GM19351 (cell line): ENCODE measurements around the gene BRK1.
"Not testable (repeated sequence)": the region's sequence is repeated elsewhere in the genome, so short reads cannot be mapped to it uniquely, and the experiment has no call there.

Source experiments
- ATAC-seq: cut with Tn5 transposase; IDR thresholded peaks from one replicate; pipeline ENCODE4 v1.9.1; 2021; ENCODE audit warnings: mild to moderate bottlenecking, moderate library complexity; ENCODE audit not compliant: unreplicated experiment

The BRK1 gene

DNA sequence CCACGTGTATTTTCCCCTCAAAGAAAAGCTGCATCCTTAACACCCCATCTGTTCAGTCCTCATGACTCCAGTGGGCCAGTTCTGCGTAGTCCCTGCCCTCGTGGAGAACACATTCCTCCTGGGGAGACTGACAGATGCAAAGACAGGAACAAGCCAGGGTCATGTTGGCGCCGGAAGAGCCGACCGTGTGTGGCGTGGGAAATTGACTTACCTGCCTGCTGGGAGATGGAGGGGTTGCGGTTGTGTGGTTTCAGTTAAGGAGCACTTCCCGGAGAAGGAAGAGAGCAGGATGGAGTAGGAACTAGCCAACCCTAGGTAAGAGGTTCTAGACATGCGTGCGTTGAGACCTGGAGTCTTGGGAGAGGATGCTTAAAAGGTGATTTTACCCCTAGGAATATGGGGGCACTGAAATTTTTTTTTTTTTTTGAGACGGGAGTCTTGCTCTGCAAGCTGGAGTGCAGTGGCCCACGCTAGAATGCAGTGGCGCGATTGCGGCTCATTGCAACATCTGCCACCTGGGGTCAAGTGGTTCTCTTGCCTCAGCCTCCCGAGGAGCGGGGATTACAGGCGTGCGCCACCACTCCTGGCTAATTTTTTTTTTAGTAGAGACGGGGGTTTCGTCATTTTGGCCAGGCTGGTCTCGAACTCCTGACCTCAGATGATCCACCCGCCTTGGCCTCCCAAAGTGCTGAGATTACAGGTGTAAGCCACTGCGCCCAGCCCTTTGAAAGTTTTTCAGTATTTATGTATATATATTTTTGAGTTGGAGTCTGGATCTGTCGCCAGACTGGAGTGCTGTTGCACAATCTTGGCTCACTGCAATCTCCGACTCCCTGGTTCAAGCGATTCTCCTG, 27.5 kb downstream of the BRK1 start:
- no peak for ATAC-seq

DNA sequence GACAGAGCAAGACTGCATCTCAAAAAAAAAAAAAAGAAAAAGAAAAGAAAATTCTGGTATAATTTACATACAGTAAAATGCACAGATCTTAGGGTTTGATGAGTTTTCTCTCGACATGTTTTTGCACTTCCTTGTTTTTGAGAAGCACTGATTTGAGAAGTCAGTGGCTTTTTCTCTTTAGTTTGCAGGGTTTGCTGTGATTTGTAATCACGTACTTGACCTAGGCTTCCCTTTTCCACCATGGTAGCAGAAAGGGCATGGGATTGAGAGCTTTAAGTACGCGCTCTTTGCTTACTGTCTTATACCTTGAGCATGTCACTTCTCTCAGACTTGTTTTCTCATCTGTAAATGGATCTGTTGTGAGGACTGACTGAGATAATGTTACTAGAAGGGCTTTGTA, 30.2 kb downstream of the BRK1 start:
- no peak for ATAC-seq

DNA sequence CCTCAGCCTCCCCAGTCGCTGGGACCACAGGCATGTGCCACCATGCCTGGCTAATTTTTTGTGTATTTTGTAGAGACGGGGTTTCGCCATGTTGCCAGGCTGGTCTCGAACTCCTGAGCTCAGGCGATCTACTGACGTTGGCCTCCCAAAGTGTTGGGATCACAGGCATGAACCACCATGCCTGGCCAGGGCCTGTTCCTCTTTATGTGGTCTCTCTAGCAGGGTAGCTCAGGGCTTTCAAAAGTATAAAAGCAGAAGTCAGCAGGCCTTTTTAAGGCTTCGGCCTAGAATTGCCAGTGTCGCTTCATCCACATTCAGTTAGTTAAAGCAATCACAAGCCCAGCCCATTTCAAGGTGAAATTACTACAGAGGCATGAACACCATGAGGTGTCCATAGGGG, 33.8 kb downstream of the BRK1 start:
- ATAC-seq = no peak

DNA sequence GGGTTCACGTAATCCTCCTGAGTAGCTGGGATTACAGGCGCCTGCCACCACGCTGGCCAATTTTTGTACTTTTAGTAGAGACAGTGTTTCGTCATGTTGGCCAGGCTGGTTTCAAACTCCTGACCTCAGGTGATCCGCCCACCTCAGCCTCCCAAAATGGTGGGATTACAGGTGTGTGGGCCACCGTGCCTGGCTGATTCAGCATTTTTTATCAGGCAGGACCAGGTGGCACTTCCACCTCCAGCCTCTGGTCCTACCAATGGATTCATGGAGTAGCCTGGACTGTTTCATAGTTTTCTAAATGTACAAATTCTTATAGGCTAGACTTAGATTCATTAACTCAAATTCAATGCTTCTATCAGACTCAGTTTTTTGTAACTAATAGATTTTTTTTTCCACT, 35.5 kb downstream of the BRK1 start:
- no peak for ATAC-seq

DNA sequence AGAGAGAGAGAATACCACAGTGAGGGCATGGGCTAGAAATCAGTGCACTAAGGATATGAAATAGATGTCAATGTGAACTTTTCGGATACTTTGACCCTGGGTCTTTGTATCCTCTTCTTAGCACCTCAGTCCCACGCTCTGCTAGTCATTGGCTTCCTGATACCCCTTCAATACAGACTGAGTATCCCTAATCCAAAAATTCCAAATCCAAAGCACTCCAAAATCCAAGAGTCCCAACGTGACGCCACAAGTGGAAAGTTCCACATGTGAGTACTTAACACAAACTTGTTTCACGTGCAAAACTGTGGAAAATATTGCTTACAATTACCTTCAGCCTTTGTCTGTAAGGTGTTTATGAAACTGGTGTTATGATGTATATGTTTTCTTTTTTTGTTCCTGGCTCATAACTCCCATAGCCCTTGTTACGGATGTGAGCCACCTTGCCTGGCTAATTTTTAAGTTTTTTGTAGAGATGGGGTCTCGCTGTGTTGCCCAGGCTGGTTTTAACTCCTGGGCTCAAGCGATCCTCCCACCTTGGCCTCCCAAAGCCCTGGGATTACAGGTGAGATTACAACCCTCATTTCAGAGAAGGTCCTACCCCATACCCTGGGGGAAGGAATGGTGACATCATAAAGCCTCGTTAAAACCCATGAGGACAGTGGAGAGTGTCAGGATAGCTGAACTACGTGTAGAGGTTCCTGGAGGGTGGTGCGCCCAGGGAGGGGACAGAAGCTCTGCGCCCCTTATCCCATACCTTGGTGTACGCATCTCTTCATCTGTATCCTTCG, 39.1 kb downstream of the BRK1 start:
- no peak for ATAC-seq

DNA sequence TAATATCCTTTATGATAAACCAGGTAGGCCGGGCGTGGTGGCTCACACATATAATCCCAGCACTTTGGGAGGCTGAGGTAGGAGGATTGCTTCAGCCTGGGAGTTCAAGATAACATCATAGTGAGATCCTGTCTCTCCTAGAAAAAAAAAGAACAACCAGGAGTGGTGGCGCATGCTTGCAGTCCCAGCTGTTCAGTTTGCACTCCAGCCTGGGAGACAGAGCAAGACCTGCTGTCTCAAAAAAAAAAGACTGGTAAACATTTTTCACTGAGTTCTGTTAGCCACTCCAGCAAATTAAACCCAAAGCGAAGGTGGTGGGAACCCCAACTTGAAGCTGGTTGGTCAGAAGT, 39.6 kb downstream of the BRK1 start:
- no peak for ATAC-seq

DNA sequence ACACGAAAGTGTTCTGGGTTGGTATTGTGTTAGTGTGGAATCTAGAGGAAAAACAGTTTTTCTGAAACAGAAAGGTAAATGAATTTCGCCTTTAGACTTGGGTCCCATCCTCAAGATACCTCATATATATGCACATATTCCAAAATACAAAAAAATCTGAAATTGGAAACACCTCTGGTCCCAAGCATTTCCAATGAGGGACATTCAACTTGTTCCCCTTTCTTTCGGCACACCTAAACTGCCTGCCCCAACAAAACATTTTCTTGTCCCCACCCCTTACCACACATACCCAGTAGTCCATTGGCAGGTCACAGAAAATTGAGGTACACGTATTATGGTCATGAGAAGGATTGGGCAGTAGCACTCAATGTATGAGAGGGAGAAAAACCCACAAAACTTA, 40.2 kb downstream of the BRK1 start:
- no peak for ATAC-seq

DNA sequence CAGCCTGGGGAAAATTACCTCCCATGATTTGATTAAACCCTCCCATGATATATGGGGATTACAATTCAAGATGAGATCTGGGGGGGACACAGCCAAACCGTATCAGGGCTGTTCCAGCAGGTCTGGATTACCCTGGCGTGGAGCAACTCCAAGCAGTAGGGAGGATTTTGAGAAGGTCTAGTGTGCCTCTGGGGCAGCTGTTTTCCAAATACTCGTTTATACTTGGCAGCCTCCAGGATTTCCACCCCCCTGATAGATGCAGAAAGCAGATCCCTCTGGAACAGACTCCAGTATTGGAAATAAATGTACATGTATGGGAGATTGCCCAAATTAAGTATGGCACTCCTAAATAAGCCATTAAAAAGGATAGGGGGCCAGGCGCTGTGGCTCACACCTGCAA, 41.6 kb downstream of the BRK1 start:
- no peak for ATAC-seq

DNA sequence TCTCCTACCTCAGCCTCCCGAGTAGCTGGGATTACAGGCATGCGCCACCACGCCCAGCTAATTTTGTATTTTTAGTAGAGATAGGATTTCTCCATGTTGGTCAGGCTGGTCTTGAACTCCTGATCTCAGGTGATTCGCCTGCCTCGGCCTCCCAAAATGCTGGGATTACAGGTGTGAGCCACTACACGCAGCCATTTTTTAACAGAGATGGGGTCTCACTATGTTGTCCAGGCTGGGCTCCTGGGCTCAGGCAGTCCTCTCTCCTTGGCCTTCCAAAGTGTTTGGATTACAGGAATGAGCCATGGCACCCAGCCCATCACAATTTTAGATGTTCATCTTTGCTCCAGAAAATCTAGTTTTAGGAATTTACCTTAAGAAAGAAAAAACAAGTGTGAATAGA, 43.1 kb downstream of the BRK1 start:
- not testable (repeated sequence) for ATAC-seq

DNA sequence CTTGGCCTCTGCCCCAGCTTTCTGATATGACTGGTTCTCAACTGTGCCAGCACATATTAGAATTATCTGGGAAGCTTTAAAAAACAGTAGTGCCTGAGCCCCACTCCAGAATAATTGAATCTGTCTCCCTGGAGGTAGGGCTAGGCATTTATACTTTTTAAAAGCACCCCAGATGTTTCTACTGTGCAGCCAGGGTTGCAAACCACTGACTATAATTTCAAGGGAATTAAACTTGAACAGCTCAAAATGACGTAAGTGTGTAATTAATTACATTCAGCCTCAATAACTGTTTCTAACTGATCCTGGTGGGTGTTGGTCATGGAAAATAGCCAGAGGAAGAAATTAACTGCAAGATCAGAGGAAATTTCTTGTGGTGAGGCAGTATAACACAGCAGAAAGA, 44.9 kb downstream of the BRK1 start:
- no peak for ATAC-seq

DNA sequence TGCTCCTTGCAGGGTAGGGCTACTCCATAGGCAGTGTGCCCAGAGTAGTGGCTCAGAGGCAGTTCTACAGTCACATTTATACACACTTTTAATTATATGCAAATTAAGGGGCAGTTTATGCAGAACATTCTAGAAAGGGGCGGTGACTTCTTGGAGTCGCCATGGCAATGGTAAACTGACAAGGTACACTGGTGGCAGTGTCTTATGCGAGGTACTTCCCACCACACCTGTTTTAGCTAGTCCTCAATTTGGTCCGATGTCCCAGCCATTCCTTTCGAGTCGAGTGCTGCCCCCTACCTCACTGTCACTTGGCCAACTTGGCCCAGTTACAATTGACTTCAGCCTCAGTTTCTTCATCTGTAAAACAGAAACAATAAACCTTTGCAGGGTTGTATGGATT, 45.5 kb downstream of the BRK1 start:
- ATAC-seq = no peak

DNA sequence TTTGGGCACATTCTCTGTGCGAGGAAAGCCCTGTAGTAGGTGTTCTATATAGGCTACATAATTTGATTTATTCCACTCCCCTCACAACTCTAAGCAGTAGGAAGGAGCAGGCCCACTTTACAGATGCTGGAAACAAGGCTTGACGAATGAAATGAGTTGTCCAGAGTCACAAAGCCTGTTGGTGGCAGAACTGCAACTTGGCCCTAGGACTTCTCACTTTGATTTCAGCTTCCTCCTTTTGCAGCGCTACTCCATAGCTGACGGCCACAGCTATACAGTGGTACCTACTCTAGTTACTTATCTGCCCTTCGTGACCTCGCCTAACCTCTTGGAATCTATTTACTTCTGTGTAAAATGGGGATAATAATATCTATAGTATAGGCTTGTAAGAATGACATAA, 46.7 kb downstream of the BRK1 start:
- no peak for ATAC-seq

DNA sequence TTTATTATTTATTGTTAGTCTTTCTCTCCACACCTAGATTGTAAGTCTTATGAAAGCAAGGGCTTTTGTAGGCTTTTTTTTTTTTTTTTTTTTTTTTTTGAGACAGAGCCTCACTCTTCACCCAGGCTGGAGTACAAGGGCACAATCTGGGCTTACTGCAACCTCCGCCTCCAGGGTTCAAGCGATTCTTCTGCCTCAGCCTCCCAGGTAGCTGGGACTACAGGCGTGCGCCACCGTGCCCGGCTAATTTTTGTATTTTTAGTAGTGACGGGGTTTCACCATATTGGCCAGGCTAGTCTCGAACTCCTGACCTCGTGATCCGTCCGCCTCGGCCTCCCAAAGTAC, 48.7 kb downstream of the BRK1 start:
- ATAC-seq = not testable (repeated sequence)

DNA sequence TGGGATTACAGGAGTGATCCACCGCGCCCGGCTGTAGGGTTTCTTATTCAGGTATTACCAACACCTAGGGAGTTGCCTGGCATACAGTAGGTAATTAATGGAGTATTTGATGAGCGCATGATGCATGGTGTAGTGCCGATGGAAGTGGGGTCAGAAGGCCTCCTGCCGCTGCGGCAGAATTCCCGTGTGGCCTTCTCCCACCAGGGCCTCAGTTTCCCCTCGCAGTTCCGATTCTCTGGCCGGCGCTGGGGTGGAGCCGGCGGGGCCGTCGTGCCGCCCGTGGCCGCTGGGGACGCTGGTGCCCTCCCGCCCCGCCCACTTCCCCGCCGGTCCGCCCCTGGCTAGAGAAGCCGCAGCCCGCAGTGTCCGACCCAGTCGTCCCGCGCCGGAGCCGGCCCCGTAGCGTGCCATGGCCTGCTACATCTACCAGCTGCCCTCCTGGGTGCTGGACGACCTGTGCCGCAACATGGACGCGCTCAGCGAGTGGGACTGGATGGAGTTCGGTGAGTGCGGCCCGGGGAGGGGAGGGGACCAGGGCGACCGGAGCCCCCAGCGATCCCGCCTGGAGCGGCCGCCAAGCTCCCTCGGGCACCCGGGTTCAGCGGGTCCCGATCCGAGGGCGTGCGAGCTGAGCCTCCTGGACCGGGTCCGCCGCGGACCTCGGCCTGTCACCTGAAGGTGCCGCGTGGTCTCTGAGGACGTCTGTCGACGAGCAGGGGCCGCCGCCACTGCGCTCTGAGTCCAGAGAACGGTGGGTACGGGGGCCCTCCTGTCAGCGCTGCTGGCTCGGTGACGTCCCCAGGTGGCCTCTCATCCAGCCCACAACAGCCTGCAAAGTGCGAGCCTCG, 49.3 kb downstream of the BRK1 start, which contains the start of gene IRAK2:
TSS of gene IRAK2 (plus strand) at position 374 of the 848 bp plus-strand sequence. CDS start at position 410, 36 bp downstream.
- peak; percentile 82 for ATAC-seq

DNA sequence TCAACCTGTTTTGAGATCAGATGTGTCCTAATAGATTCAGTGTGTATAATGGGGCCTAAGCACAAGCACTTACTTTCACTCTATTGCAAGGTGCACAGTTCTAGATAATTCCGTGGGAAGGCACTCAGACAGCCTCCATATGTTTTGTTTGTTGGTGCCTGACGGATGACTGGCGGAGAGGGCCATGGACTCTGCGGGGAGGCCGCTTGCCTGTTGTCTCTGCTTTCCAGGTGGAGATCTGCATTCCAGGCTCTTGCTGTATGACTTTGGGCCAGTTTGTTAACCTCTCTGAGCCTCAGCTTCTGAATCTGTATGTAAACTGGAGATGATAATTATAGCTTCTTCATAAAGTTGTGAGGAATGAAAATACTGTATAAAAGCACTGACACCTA, 50.7 kb downstream of the BRK1 start:
- no peak for ATAC-seq

DNA sequence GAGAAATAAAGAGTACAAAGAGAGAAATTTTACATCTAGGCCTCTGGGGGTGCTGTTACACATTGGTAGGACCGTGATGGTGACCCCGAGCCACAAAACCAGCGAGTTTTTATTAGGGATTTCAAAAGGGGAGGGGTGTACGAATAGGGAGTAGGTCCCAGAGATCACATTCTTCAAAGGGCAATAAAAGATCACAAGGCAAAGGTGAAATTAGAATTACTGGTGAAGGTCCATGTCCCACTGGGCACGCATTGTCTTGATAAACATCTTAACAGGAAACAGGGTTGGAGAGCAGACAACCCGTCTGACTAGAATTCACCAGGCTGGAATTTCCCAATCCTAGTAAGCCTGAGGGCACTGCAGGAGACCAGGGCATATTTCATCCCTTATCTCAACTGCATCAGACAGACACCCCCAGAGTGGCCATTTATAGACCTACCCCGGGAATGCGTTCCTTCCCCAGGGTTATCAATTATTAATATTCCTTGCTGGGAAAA, 53.6 kb downstream of the BRK1 start:
- no peak for ATAC-seq

DNA sequence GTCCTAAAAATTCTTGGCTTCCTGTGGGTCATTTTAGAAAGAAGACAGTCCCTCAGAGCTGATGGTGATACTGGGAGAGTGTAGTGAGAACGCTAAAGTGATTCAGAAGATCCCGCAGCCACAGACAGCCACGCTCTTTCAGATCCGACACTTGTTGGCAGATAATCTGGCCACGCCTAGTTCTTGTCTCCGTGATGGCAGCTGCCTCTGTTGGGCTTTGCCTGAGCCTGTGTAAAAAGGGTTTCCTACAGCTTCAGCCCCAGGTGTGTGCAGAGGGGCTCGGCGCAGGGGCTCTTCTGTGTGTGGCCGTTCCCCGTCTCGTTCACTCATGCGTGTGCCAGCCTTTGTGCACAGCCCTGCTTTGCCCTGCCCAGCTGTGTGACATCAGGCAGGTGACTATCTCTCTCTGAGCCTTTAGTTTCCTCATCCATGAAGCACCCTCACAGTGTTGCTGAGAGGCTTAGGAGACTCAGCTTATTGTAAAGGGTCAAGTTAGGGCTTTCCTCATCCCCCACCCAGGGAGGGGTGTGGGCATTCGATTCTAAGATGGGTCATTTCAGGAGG, 55.5 kb downstream of the BRK1 start:
- ATAC-seq = no peak

DNA sequence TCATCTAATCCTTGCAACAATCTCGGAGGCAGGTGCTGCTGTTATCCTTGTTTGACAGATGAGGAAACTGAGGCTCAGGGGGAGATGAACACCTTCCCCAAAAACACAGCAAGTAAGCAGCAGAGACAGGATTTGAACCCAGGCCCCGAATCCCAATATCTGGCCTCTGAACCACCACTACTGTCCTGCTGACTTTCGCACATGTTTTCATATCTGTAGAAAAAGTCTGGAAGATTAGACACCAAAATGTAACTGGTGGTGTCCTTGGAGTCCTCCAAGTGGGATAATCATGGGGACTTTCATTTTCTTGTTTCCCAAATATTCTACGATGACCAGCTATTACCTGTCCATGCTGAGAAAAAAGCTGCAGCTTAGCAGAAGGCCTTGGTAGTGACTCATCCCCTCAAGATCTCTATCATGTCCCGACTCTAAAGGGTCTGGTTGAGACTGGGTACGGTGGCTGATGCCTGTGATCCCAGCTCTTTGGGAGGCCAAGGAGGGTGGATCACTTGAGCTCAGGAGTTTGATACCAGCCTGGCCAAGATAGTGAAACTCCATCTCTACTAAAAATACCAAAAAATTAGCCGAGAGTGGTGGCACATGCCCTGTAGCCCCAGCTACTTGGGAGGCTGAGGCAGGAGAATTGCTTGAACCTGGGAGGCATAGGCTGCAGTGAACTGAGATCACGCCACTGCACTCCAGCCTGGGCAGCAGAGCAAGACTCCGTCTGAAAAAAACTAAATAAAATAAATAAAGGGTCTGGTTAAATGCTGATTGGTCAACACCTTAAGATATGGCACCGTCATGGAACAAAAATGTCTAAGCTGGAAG, 57.8 kb downstream of the BRK1 start:
- ATAC-seq = no peak

DNA sequence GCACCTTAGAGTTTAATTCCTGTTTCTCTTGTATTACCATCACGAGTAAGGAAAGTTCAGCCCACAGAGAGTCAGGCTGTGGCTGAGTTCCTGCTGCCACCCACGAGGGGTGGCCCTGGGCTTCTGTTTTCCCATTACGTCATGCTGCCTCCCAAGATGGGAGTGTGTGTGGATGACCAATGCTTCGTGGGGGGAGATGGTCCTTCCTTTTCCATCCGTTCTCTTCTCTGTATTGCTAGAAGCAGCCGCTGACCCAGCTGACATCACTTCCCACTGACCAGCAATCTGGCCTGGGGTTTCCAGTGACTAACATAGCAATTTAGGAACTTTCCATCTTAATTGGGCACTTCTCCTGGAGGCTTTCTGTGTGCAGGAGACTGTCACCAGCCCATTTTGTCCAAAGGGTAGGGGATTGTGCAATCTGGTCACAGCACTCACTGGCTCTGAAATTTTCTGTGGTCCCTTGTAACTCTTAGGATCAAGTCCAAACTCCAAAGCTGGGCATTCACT, 58.5 kb downstream of the BRK1 start:
- no peak for ATAC-seq

DNA sequence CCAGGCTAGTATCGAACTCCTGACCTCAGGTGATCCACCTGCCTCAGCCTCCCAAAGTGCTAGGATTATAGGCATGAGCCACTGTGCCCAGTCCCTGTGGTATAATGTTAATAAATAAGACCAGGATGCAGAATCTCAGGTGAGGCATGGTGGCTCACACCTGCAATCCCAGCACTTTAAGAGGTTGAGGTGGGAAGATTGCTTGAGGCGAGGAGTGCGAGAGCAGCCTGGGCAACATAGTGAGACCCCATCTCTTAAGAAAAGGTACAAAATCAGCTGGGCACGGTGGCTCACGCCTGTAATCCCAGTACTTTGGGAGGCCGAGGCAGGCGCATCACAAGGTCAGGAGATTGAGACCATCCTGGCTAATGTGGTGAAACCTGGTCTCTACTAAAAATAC, 59.9 kb downstream of the BRK1 start:
- not testable (repeated sequence) for ATAC-seq
